Measurements from ENCODE around the gene MTMR2. TPM values are rescaled to one million over a fixed set of nuclear protein-coding genes. Genes with fewer than 3 reads are reported as not detected.

The MTMR2 gene
- total RNA-seq, 1 donor from 2014 or later = 24.1 TPM

DNA sequence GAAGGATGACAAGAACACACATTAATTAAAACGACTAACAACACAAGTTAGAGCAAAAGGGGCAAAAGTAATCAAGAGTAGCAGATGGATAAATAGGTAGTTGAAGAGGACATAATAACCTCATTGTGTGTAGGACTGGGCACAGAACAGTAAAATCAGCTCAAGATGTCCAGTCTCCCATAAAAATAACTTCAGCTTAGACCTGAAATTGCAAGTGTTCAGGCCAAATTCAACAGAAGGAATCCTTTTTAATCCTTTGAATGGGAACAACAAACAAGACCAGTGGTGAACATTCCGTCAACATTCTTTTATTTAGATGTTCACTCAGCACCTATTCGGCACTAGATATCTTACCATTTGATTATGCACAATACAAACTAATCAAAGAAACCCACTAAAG, 4.4 kb downstream of the MTMR2 start:
- intact Hi-C loops (cut with micrococcal nuclease) = no loop called here

DNA sequence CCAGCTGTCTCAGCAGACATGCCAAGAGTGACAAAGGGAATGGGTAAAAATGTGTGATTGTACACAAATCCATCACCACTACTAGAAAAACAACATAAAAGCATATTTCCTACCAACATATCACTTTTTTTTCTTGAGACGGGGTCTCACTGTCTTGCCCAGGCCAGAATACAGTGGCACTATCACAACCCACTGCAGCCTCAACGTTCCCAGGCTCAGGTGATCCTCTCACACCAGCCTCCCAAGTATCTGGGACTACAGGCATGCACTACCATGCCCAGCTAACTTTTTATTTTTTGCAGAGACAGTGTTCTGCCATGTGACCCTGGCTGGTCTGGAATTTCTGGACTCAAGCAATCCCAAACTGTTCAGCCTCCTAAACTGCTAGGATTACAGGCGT, 5.2 kb downstream of the MTMR2 start:
- intact Hi-C loops (cut with micrococcal nuclease) = no loop called here

DNA sequence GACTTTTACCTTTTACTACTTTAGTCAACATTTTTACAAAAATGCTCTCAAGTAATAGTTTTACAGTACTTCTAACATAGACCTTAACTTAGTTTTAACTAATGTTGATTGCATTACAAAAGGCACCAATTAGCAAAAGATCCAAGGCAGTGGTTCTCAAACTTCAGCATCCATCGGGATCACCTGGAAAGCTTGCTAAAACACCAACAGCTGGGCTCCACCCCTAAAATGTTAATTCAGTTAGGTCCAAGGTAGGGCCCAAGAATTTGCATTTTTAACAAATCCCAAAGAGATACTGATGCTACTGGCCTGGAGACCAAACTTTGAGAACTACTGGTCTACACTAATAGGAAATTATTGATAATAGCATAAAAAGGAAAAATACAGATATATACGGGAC, 5.9 kb downstream of the MTMR2 start:
- intact Hi-C loops (cut with micrococcal nuclease) = no loop called here

DNA sequence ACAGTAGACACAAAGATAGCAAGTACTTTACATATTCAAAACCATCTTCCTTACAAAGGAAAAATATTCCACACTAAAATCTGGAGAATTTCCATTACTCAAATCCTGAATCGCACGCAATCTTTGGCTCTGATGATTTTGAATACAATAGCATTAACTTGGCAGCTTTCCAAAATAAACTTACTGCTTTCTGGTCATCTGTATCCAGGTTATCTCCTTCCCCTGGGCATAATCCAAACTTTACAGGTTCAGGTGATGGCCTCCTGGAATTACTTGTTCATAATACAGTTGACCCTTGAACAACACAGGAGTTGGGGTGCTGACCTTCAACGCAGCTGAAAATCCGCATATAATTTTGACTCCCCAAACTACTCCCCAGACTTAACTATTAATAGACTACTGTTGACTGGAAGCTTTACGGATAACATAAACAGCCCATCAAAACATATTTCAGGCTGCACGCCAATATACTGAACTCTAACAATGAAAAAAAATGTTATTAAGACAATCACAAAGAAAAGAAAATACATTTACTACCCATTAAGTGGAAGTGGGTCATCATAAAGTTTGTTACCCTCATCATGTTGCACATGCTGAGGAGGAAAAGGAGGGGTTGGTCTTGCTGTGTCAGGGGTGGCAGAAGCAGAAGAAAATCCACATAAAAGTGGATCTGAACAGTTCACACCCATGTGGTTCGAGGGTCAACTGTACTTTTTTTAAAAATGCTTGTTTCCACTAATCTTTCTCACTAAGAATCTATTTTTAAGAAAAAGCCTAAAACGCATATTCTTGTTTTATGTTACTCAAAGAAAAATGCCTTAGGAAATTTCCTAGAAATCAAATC, 6.5 kb downstream of the MTMR2 start:
- intact Hi-C loops (cut with micrococcal nuclease) = no loop called here

DNA sequence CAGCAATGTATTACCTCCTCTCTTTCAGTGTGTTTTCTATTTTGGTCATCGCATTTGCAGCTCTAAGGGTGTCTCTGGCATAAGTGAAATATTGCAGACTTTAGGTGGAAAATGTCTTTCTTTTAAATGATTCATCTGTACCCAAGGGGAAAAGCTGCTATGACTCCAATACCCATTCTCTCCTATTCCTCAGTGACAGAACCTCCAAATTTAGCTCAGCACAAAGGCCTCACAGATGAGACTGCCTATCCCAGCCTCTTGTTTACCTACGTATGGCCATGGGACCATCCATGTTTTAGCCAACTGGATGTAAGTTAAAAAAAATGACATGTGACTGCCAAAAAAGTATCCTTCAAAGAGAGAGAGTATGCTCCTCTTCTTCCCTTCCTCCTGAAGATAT, 7.9 kb downstream of the MTMR2 start:
- intact Hi-C loops (cut with micrococcal nuclease) = no loop called here

DNA sequence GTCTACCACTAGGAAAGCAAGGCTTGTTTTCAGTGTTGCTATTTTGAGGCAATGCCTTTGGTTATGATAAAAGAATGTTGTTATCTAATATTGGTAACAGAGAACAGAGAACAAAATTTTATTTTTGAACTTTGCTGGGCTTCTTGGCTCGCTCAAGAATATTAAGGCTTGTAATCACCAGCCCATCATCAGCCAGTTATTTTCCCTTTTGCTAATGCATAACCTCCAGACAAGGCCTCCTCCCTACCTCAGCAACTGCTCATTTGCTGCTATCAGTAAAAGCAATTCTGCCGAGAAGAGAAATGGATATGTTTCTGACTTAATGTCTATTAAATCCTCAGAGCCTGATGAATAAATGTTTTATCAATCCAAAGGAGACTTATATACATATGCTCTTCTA, 8.9 kb downstream of the MTMR2 start:
- intact Hi-C loops (cut with micrococcal nuclease) = no loop called here

DNA sequence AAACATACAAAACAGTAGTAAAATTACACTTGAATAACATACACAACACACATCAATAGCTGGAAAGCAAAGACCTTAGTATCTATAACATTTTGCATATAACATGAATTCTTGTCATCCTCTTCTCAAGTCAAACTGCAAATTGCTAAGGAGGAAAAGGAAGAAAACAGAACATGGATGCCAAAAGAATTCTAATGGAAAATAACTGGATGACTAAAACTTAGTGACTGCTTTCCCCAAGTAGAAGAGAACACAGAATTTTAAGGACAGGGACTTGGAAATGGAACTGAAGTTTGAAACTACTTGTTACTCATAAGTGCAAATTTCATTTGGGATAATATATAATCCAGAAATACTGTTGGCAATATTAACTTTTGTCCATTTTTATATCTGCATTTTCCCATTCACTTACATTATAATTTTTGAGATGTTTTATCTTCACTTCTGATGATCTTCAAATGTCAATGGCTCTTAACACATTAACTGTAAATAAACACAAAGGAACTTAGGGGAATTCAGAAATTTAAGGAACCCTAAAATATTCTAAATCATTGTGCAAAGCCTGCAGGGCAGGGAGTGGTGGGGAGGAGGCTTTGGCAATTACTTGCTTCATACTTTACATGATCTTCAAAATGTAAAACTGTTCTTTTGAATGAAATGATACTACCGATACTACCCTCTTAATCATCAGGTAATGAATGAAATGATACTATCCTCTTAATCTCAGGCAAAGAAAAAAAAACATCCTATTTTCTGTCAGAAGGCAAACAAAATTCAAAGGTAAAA, 9.9 kb downstream of the MTMR2 start:
- intact Hi-C loops (cut with micrococcal nuclease) = no loop called here

DNA sequence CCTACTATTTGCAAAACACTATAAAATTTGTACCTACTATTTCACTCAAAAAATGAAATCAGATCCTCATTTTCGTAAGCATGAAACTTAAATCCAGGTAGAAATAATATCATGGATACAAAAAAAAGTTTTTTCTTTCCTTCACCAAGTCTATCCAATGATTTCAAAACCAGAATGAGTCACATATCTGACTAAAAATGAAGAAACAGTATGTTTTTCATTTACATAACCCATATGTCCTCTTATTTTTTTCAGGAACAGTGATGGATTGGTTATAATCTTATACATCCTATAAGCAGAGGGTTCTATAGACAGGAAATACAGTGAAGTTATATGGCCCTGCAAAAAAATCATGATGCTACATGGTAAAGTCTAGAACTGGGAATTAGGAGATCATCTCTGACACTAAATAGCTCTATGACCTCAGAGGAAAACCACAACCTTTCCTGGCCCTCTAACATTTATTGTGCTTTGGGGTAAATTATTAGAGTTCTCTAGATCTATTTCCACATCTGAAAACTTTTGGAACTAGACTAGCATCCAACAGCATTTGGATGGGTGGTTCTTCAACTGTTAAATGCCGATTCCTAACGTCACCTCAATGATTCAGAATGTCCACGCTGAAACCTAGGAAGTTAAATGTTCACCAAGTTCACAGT, 10.9 kb downstream of the MTMR2 start:
- intact Hi-C loops (cut with micrococcal nuclease) = no loop called here

DNA sequence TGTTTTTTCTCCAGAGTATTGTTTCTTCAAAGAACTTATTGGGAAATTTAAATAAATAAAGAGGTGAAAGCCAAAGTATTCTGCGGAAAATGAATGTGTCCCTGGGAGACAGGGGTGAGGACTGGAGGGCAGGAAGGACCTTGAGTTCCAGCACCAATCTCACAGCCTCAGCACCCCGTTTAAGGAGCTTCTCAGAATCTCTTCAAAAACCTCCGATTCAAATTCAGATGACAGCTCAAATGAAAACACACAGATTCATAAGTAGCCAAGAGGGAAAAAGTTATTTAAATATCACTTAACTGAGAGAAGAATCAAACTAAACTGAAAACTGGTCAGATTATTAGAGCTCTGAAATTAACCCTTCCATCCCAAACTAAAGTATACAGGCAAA, 12.5 kb downstream of the MTMR2 start:
- intact Hi-C loops (cut with micrococcal nuclease) = no loop called here

DNA sequence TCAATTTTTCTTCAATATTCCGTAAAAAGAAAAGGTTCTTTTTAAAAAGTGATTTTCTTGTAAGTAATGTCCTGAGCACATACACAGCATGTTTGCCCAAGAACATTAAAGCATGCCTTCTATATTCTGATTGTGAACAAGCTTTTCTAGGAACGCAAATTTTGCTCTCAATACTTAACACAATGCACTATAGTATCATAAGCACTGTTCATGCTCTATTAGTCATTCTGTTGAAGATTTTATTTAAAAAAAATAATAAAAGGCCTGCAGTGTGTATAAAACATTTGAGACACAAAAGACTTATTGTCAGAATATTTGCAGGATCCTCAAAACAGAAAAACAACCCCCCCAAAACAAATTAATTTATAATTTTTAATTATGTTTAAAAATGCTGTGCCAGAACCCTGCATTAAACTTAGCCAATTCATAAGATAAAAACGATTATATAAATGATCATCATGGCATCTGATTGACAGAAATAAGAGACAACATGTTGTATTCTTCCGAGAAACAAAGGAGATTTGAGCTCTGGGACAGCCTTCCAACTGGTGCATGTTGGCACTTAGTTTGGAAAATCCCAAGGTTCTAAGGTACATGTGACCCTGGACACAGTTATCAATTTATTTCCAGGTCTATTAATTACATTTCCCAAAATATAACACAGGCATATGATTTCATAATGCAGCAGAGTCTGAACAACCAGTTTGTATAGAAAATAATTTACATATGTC, 13.1 kb downstream of the MTMR2 start:
- intact Hi-C loops (cut with micrococcal nuclease) = no loop called here

DNA sequence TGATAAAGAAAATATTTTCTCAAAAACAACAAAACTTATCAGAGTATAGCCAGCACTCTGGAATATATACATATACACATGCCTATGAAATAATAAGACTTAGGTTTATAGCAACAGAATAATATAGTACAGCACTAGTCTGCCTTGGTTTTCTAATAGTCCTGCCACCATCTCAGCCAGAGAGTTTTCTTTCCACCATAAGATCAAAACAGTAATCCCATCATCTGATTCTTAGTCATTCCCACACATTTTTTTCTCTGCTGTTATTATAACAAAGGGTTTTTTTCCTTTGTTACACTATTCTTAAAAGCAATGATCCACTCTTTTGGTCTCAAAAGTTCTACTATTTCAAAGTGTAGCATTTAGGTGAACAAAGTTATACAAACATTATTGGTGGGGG, 15.1 kb downstream of the MTMR2 start:
- intact Hi-C loops (cut with micrococcal nuclease) = no loop called here

DNA sequence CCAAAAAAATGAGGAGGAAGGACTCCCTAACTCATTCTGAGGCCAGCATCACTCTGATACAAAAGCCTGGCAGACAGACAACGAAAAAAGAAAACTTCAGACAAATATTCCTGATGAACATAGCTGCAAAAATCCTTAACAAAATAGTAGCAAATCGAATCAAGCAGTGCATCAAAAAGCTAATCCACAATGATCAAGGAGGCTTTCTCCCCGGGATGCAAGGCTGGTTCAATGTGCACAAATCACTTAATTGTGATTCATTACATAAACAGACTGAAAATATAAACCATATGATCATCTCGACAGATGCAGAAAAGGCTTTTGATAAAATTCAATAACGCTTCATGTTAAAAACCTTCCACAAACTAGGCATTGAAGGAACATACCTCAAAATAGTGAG, 16.4 kb downstream of the MTMR2 start:
- intact Hi-C loops (cut with micrococcal nuclease) = no loop called here

DNA sequence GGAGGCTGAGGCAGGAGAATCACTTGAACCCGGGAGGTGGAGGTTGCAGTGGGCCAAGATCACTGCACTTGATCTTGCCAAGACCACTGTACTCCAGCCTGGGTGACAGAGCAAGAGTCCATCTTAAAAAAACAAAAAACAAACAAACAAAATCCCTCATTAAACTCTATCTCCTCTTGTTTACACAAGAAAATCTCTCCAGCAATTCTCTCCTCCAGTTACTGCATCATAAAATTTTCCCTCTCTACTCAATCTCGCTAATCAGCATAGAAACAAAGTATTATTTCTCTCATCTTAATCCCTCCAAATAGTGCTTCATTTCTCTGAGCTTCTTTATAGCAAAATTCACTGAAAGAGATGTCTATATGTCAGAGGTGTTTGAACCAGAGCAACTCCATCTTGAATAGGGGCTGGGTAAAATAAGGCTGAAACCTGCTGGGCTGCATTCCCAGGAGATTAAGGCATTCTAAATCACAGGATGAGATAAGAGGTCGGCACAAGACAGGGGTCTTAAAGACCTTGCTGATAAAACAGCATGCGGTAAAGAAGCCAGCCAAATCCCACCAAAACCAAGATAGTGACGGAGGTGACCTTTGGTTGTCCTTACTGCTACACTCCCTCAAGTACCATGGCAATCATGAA, 19.8 kb downstream of the MTMR2 start:
- intact Hi-C loops (cut with micrococcal nuclease) = no loop called here

DNA sequence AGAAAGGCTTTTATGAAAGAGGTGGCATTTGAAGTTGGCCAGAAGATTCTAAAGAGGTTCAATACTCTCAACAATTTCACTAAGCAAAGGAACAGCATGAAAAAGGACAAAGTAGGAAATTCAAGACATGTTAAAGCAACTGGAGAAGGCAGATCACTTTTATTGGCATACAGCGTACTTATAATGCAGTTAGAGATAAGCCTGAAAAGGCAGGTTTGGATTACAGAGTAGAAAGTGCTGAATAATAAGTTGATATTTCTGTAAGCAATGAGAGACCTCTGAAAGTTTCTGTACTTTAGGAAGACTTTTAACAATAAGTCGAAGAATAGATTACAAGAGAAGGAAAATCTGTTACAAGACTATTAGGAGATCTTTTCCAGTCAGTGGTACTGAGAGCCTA, 25.1 kb downstream of the MTMR2 start:
- intact Hi-C loops (cut with micrococcal nuclease) = no loop called here

DNA sequence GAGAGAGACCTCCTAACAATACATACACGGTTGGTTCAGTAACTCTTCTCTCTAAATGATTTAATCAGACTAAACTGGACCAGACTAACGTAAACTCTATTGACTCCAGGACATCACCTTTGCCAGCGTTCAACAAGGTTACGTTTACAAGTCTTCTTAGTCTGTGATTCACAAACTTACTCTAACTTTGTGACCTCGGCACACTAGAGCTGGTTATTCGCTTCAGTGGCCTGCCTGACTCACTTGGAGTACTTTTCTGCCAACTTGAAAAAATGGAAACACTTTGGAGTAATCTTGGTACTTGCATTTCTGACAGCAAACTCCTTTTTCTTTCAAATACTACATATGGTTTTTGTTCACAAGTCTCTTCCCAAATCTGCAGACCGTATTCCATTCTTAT, 26.2 kb downstream of the MTMR2 start:
- intact Hi-C loops (cut with micrococcal nuclease) = no loop called here

DNA sequence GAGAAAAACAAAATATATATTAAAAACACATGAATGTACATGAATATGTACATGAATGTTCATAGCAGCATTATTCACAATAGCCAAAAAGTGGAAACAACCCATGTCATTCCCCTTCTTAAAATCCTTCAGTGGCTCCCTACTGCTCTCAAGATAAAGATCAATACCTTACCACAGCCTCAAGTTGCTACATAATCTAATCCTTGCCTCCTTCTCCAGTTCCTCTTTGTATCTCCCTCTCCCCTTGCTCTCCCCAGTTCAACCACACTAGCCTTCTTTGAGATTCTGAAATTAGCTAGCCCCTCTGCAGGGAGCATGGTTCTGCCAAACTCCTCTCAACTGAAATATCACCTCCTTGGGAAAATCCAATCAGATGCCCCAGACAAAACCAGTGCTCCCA, 28.1 kb downstream of the MTMR2 start:
- intact Hi-C loops (cut with micrococcal nuclease) = no loop called here

DNA sequence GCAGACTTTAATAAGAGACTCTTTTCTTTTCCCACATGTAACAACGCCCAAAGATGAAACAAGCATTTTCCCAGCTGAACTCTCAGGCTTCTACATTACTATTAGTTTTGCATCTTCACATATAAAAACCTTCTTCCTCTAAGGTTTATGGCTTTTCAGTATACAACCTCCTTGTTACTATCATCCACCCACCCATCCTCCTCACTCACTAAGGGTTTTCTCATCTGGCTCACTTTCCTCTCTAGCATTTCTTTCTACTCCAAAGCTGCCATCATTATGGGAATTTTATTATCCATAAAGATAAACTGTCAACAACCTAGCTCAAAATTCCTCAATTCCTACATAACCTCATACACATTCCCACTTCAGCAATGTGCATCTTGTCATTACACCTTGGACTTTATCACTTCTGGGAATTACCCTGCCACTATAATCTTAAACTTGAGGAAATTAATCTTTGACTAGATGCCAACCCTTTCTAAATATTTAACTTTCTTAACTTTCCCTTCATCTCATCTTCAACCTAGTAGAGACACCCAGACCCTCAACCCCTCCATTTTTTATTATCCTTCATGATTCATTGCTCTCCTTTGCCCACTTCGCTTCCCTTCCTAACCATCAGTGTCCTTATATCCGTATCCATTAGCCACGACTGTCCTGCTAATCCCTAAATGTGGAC, 30.9 kb downstream of the MTMR2 start:
- intact Hi-C loops (cut with micrococcal nuclease) = no loop called here

DNA sequence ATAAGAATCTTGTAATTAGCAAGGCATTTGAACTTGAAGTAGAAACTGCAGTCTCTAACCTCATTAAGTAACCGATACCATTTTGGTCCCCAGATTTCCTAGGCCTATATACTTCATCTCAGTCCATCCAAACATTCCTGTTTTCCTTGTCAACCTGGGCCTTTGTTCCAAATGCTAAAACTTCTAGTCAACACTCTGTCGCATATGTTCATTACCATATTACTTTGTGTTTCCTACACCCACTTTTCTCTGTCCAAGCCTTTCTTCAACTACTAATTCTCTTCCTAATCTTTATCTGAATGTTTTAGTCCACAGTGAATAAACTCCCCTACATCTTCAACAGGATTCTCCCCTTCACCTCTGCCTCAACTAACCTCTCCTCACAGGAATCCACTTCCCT, 31.4 kb downstream of the MTMR2 start:
- intact Hi-C loops (cut with micrococcal nuclease) = no loop called here

DNA sequence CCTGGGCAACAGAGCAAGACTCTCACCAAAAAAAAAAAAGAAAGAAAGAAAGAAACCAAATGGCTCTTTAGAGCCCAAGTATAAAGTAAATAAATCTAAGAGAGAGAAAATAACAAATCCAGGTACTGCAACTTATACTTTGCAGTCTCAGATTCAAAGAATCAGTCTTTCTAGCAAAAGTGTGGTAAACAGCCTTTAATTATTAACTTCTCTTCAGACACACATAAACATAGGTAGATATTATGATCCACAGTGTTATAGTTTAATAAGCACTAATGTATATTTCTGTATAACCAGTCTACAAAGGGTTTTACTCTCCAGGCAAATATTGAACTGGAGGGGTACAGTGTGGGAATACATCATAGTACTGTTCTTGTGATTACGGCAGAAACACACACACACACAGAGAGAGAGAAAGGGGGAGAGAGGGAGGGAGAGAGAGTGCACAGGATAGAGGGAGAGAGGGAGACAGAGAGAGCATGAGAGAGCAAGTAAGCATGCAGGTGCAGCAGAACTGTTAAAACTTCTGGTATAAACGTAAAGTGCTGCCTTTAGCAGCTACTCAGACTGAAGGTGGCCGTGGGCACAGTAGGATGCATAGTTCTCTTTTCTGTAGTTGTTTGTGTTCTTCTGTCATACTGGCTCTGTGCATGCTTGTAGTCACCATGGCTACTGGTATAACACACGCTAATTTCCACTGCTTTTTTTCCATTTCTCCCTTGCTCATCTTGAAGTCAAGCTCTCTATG, 32.3 kb downstream of the MTMR2 start:
- intact Hi-C loops (cut with micrococcal nuclease) = no loop called here

DNA sequence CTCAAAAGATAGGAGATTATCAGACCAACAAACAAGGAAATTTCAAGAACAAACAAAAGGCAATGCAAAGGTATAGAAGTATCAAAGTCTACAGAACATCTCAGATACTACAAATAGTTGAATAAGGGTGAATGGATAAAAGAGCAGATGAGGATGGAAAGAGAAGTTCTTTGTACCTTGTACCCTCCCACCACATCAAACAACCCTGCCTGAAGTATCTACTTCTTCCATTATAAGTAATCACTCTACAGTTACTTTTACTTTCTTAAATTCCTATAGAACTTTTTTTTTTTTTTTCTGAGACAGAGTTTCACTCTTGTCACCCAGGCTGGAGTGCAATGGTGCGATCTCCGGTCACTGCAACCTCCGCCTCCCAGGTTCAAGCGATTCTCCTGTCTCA, 35.1 kb downstream of the MTMR2 start:
- intact Hi-C loops (cut with micrococcal nuclease) = no loop called here
